Measurements from ENCODE around the gene OPN4.

OPN4 gene

DNA sequence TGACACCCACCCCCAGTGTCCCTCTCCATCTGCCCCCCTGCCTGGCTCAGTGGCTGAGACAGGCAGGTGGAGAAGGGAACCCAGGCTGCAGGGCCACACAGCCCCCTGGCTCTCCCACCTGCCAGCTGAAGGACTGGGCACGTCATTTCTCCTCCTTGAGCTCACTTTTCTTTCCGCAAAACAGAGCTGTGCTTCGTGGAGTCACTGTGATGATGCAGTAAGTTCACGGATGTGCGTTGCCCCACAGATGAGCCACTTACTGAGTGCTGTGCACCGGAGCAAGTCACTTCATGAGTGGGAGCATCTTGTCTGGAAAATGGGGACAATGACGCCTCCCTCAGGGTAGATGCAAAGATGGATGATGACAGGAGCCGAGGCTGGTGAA, 2.7 kb downstream of the OPN4 start:
- CTCF ChIA-PET: no interaction called here

DNA sequence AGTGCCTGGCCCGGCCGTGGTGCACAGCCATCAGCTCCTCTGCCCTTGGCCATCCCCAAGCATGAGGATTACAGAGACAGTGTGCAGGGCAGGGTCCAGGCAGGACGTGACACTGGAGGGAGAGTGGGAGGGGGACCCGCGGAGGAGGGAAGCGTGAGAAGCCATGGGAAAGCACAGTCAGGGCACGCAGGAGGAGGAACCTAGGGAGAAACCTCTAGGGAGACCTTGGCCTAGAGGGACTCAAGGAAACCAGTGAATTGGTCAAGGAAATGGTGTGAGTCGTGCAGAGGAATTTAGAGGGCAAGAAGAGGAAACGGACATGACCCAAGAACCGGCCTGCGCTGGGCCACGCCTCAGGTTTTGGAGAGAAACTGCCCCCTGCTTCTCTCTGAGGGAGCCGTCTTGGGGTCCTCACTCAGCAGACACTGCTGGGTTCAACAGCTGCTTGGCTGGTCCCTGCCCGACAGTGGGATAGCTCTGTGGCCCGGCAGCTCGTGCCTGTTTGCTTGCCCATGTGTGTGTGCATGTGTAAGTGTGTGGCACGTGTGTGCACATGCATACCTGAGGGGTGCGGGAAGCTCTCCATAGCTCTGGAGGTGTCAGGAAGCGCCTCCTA, 3.2 kb downstream of the OPN4 start:
- CTCF ChIA-PET: no interaction called here
- TF ChIP-seq FOXA1 (IDR thresholded peaks at IDR 0.05) (no peak), SUZ12 (IDR thresholded peaks at IDR 0.05) (no peak), FOXM1 (IDR thresholded peaks at IDR 0.05; ENCODE audit: borderline replicate concordance) (no peak), LEF1 (IDR thresholded peaks at IDR 0.05; ENCODE audit: borderline replicate concordance) (no peak), SP1 (IDR thresholded peaks at IDR 0.05) (no peak), FOXK2 (IDR thresholded peaks at IDR 0.05) (no peak), L3MBTL2 (conservative IDR thresholded peaks at IDR 0.05) (no peak), NFRKB (IDR thresholded peaks at IDR 0.05) (no peak), ELF4 (IDR thresholded peaks at IDR 0.05) (no peak)
- POLR2A ChIA-PET: no interaction called here
- no peak for DNase-seq (ENCODE audit: extremely low spot score)

More for the DNA sequence above, 2.7 kb downstream of the OPN4 start:
- TF ChIP-seq LEF1 (IDR thresholded peaks at IDR 0.05; ENCODE audit: borderline replicate concordance) (no peak), ELF4 (IDR thresholded peaks at IDR 0.05) (no peak), HDGF (IDR thresholded peaks at IDR 0.05; ENCODE audit: borderline replicate concordance) (no peak), FOXM1 (IDR thresholded peaks at IDR 0.05; ENCODE audit: borderline replicate concordance) (no peak), L3MBTL2 (conservative IDR thresholded peaks at IDR 0.05) (no peak), ZNF384 (IDR thresholded peaks at IDR 0.05) (no peak)
- DNase-seq (ENCODE audit: extremely low spot score): no peak
- POLR2A ChIA-PET: no interaction called here

DNA sequence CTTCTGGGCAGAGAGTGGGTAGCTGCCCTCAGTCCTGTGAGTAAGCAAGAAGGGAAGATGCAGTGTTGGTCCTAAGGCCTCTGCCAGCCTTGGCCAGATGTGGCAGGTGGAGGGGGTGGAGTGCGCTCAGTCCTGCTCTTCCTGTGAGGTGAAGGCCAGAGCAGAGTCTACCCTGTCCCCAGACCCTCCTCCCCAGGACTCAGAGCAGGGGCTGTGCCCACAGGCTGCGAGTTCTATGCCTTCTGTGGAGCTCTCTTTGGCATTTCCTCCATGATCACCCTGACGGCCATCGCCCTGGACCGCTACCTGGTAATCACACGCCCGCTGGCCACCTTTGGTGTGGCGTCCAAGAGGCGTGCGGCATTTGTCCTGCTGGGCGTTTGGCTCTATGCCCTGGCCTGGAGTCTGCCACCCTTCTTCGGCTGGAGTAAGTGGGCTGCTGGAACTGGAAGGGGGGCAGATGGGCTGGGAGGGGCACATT, 4.0 kb downstream of the OPN4 start:
- no peak for TF ChIP-seq CTBP1 (IDR thresholded peaks at IDR 0.05; ENCODE audit: borderline replicate concordance)
- no peak for TF ChIP-seq ELF4 (IDR thresholded peaks at IDR 0.05)
- no peak for TF ChIP-seq BHLHE40 (IDR thresholded peaks at IDR 0.05; ENCODE audit: borderline replicate concordance)
- no peak for TF ChIP-seq FOXK2 (IDR thresholded peaks at IDR 0.05)
- no peak for TF ChIP-seq FOXM1 (IDR thresholded peaks at IDR 0.05; ENCODE audit: borderline replicate concordance)
- TF ChIP-seq FOXA1 (IDR thresholded peaks at IDR 0.05): no peak
- TF ChIP-seq ZNF384 (IDR thresholded peaks at IDR 0.05): no peak
- DNase-seq (ENCODE audit: extremely low spot score): no peak
- CTCF ChIA-PET: no interaction called here
- POLR2A ChIA-PET: interaction anchor here (1.0 kb wide), 1 partner anchor 14 kb away, joined by 3 read pairs; no protein-coding TSS in a partner anchor

DNA sequence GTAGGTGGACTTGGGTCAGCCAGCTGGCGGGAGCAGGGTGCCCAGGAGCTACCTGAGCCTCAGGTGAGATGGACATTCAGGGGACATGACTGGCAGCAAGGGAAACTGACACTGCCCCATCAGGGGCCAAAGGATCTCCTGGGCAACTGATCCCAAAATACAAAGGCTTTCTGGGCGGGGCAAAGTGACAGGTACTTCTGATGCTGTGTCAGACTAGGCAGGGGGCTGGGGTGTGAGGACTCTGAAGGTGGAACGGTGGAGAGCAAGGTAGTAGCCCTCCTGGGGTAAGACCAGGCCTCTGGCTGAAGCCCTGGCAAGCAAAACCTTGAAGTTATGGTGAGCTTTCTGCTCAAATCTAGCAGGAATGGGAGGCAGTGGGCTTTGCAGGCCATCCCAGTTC, 4.4 kb downstream of the OPN4 start:
- CTCF ChIA-PET: no interaction called here
- no peak for DNase-seq (ENCODE audit: extremely low spot score)
- POLR2A ChIA-PET: interaction anchor here (1.0 kb wide), 1 partner anchor 14 kb away, joined by 3 read pairs; no protein-coding TSS in a partner anchor
- TF ChIP-seq NFRKB (IDR thresholded peaks at IDR 0.05): no peak
- TF ChIP-seq FOXM1 (IDR thresholded peaks at IDR 0.05; ENCODE audit: borderline replicate concordance): no peak
- no peak for TF ChIP-seq ZNF384 (IDR thresholded peaks at IDR 0.05)
- no peak for TF ChIP-seq ELF4 (IDR thresholded peaks at IDR 0.05)
- no peak for TF ChIP-seq SP1 (IDR thresholded peaks at IDR 0.05)
- TF ChIP-seq BHLHE40 (IDR thresholded peaks at IDR 0.05; ENCODE audit: borderline replicate concordance): no peak

DNA sequence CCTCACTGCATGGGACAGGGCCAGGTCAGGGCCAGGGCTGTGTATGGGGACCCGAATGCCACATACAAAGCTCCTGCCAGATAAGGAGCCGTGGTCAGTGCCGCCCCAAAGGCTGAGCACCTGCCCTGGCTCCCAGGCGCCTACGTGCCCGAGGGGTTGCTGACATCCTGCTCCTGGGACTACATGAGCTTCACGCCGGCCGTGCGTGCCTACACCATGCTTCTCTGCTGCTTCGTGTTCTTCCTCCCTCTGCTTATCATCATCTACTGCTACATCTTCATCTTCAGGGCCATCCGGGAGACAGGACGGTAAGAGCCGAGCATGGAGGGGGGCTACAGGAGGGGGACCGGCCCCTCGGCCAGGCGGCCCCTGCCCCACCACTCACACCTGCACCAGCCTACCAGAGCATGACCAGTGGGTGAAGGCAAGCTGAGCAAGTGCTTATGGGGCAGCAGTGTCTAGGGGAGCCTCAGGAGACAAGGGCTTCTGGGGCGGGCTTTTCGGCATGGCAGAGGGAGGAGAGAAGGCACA, 4.9 kb downstream of the OPN4 start:
- ChIA-PET POLR2A (interaction anchor here (1.0 kb wide), 1 partner anchor 14 kb away, joined by 3 read pairs; no protein-coding TSS in a partner anchor), CTCF (no interaction called here)
- DNase-seq (ENCODE audit: extremely low spot score): no peak
- no peak for TF ChIP-seq NFRKB (IDR thresholded peaks at IDR 0.05)
- no peak for TF ChIP-seq CTBP1 (IDR thresholded peaks at IDR 0.05; ENCODE audit: borderline replicate concordance)

DNA sequence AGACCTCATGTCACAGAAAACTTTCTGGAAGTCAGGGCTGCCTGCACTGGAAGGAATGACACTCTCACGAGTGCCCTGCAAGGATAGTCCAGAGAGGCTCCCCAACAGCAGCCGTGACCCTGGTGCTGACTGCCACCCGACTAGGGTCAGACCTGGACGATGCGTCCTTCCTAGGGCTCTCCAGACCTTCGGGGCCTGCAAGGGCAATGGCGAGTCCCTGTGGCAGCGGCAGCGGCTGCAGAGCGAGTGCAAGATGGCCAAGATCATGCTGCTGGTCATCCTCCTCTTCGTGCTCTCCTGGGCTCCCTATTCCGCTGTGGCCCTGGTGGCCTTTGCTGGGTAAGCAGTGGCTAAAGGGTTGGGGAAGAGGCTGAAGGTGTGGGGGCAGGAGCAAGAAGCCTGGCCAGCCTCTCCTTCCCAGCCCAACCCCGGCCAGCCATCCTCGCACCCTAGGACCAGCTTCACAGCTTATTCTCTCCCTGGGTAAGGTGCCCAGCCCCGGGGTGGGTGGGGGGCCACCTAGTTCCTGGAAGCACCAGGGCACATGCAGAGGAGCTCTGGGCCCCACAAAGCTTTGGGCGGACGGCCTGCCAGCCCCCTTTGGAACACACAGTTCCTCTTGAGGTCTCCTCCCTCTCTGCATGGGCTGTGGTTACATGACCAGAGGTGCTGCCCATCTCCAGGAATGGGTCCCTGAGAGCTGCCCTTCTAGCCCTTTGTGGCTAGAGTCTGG, 5.5 kb downstream of the OPN4 start:
- ChIA-PET POLR2A (no interaction called here), CTCF (interaction anchor here (1.2 kb wide), 1 partner anchor 9 kb away, joined by 3 read pairs; the partner anchor contains the start of gene LDB3)
- TF ChIP-seq, protein P1, sequence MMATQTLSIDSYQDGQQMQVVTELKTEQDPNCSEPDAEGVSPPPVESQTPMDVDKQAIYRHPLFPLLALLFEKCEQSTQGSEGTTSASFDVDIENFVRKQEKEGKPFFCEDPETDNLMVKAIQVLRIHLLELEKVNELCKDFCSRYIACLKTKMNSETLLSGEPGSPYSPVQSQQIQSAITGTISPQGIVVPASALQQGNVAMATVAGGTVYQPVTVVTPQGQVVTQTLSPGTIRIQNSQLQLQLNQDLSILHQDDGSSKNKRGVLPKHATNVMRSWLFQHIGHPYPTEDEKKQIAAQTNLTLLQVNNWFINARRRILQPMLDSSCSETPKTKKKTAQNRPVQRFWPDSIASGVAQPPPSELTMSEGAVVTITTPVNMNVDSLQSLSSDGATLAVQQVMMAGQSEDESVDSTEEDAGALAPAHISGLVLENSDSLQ (IDR thresholded peaks at IDR 0.05): no peak
- TF ChIP-seq CTBP1 (IDR thresholded peaks at IDR 0.05; ENCODE audit: borderline replicate concordance): no peak
- no peak for DNase-seq (ENCODE audit: extremely low spot score)

DNA sequence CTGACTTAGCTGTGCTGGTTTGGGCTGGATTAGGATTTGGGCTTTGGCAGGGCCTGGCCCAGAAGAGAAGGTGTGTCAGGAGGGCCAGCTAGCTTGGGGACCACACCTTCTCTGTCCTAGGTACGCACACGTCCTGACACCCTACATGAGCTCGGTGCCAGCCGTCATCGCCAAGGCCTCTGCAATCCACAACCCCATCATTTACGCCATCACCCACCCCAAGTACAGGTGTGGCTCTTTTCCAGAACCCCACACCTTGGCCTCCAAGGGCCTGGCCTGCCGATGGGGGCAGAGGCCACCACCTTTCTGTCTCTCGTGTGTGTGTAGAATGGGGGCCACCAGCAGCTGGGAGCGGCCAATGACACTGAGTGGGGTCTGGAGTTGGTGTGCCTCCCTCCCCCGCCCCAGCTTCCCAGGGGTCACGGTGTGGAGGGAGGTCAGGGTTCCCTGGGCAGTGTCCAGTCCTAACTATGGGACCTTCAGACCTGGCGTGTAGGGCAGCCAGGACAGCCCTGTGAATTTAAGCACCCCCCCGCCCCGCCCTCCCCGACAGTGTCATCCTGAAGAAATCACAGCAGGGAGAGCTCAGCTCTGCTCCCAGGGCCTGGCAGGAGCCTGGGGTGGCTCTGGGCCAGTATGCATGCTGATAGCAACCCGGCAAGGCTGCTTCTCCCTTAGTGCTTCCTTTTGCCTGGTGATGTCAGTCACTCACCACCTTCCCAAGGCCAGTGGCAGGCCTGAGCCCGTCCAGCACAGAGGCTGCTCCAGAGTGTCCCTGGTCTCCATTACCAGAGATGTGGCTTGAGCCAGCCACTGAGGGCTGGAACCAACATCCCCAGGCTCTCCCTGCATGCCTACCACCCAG, 7.0 kb downstream of the OPN4 start:
- CTCF ChIA-PET: interaction anchor here (0.8 kb wide), 1 partner anchor 11 kb away, joined by 4 read pairs; no protein-coding TSS in a partner anchor
- POLR2A ChIA-PET: no interaction called here
- TF ChIP-seq, protein P1 (IDR thresholded peaks at IDR 0.05): no peak
- no peak for TF ChIP-seq HDGF (IDR thresholded peaks at IDR 0.05; ENCODE audit: borderline replicate concordance)
- TF ChIP-seq ELF4 (IDR thresholded peaks at IDR 0.05): no peak
- no peak for TF ChIP-seq CTBP1 (IDR thresholded peaks at IDR 0.05; ENCODE audit: borderline replicate concordance)
- TF ChIP-seq SP1 (IDR thresholded peaks at IDR 0.05): no peak
- TF ChIP-seq FOXA1 (IDR thresholded peaks at IDR 0.05): no peak
- TF ChIP-seq SUZ12 (IDR thresholded peaks at IDR 0.05): no peak
- TF ChIP-seq LEF1 (IDR thresholded peaks at IDR 0.05; ENCODE audit: borderline replicate concordance): no peak
- TF ChIP-seq ZNF384 (IDR thresholded peaks at IDR 0.05): no peak
- TF ChIP-seq L3MBTL2 (conservative IDR thresholded peaks at IDR 0.05): no peak
- TF ChIP-seq FOXK2 (IDR thresholded peaks at IDR 0.05): no peak
- TF ChIP-seq BHLHE40 (IDR thresholded peaks at IDR 0.05; ENCODE audit: borderline replicate concordance): no peak
- no peak for TF ChIP-seq TARDBP (IDR thresholded peaks at IDR 0.05)
- no peak for TF ChIP-seq FOXM1 (IDR thresholded peaks at IDR 0.05; ENCODE audit: borderline replicate concordance)
- no peak for TF ChIP-seq NFRKB (IDR thresholded peaks at IDR 0.05)
- TF ChIP-seq ARNT (IDR thresholded peaks at IDR 0.05): no peak
- DNase-seq (ENCODE audit: extremely low spot score): no peak

Data from HEK293T (cell line).